AG09319 (cell line): Measurements from ENCODE around the gene SPATA31D1.

ENCODE experiments used
- DNase-seq: peaks from one replicate; pipeline ENCODE4 v3.0.0-alpha.2; 2010; ENCODE audit warnings: low read depth; ENCODE audit errors: extremely low read depth
- TF ChIP-seq, protein P1 (sequence below): IDR thresholded peaks from 2 replicates; pipeline ENCODE4 v1.5.1; 2011; ENCODE audit warnings: low read depth, mild to moderate bottlenecking, inconsistent platforms, low read length, moderate library complexity

Gene SPATA31D1

DNA sequence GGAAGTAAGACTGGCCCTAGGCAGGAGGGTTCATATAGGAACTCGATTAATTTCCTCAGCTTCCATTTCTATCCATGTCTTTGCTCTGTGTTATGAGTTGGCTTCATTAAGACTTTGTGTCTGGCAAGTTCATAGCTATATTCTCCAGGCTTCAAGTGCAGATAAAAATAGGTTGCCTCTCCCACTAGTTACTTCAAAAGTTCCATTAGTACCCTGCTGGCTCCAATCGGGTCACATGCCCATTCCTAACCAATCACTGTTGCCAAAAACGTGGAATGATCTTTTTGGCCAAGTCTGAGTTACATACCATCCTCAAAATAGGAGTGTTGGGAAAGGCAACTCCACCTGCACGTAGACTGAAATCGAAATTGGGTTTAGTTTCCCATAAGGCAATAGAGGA lies 13.8 kb upstream of the SPATA31D1 start:
- DNase-seq = no peak
- TF ChIP-seq, protein P1, sequence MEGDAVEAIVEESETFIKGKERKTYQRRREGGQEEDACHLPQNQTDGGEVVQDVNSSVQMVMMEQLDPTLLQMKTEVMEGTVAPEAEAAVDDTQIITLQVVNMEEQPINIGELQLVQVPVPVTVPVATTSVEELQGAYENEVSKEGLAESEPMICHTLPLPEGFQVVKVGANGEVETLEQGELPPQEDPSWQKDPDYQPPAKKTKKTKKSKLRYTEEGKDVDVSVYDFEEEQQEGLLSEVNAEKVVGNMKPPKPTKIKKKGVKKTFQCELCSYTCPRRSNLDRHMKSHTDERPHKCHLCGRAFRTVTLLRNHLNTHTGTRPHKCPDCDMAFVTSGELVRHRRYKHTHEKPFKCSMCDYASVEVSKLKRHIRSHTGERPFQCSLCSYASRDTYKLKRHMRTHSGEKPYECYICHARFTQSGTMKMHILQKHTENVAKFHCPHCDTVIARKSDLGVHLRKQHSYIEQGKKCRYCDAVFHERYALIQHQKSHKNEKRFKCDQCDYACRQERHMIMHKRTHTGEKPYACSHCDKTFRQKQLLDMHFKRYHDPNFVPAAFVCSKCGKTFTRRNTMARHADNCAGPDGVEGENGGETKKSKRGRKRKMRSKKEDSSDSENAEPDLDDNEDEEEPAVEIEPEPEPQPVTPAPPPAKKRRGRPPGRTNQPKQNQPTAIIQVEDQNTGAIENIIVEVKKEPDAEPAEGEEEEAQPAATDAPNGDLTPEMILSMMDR = no peak

DNA sequence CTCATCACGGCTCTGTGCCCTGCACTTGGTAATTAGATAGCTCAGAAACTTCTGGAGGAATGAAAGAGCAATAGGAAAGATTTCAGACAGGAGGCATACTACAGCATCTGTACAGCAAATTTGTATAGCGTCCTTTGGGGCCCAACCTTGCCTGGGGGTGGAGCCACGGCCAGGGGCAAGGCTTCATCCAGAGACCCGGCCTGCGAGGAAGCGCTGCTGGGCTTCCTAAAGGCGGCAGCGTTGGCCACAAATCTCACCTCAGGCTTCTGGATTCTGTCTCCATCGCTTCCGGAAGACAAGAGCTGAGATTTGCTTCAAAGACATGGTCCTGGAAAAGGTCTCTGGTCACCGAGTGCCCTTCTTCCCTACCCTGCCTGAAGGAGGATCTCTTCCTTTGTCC lies 12.2 kb upstream of the SPATA31D1 start:
- no peak for DNase-seq
- TF ChIP-seq, protein P1 = no peak

- DNase-seq = no peak
- TF ChIP-seq, protein P1 = no peak
Observed at GRCh38 chr9:81979196-81979595, 9.4 kb upstream of the SPATA31D1 start.

DNA sequence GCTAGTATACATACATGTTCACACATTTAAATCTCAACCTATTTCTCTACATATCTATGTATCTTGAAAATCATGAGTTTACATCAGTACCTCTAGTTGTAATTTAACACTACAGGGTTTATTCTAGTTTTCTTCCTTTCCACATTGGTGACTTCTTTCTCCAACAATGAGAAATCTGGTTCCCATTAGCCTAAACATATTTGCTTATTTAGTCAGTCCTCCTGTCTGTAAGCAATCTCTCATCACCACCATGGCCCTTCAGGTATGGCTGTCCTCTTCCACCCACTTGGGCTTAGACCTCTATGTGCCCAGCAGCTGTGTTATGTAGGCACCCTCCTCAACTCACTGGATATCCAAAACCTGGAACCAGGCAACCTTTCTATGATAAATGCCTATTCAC lies 8.0 kb upstream of the SPATA31D1 start:
- TF ChIP-seq, protein P1 = no peak
- DNase-seq = no peak

DNA sequence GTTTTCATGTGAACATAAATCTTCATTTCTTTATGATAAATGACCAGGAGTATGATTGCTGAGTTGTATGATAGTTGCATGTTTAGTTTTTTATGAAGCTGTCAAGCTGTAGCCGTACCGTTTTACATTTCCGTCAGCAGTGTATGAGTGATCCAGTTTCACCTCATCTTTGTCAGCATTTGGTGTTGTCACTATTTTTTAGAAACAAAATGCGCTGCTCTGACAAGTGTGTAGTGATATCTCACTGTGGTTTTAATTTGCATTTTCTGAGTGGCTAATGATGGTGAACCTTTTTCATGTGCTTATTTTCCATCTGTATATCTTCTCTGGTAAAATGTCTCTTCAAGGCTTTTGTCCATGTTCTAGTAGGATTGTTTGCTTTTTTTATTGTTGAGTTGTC lies 6.7 kb upstream of the SPATA31D1 start:
- no peak for DNase-seq
- TF ChIP-seq, protein P1 = no peak

DNA sequence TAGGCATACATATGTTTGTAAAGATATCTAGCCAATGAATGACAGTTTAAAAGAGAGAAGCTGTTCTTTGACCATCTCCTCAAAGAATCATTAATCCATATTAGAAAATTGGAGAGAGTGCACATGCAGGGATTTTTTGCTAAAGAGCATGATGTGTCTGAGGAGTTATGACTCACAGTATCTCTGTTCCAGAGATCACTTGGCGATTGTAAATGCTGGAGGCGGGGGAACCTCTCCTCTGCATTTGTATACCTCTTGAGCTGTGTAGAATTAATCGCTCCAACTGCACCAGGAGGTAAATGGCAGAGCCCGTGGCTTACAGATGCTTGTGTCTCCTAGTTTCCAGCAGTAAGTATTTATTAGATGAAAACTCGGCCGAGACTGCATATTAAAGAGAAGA lies 3.6 kb upstream of the SPATA31D1 start:
- TF ChIP-seq, protein P1 = no peak
- no peak for DNase-seq

DNA sequence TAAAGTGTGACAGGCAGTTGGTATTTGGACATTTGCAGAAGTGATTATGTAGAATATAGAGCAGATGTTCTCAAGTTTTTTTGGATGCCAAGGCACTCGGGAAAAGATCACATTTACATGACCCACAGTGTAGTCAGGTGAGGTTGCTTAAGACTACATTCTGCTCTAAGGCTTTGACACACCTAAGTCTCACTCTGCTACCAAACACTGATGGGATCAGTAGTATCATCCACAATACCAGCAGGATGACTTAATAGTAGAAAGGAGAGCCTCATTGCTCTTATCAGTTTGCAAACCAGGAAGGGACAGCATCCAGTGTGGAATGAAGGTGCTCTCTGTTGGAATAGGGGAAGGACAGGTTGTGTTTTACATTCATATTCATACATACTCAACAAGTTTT lies 2.5 kb upstream of the SPATA31D1 start:
- no peak for DNase-seq
- TF ChIP-seq, protein P1 = no peak
